Heart right ventricle (tissue), 16 donors: Measurements from ENCODE around the gene ANO2. TPM values are rescaled to one million over a fixed set of nuclear protein-coding genes. Genes with fewer than 3 reads are reported as not detected.
A peak's percentile ranks its signal among the peaks of the same experiment; 100 is the strongest.

Experiments
- ATAC-seq, 8 donors: fragments of 200-7000 bp; cut with Tn5 transposase; one replicate each; pipeline ENCODE4 v1.9.1; 2020; ENCODE audit warnings: mild to moderate bottlenecking in 8 of 8, moderate library complexity in 8 of 8, moderate number of reproducible peaks in 1 of 8
- DNase-seq, 2 donors: peaks; one replicate each; pipeline ENCODE4 v3.0.0-alpha.2; 2020
- H3K27ac ChIP-seq, 10 donors: fragments of 200-600 bp; sonication (generic) in 2 of 10; one replicate each; pipeline versions ENCODE4 v1.5.0 to v1.8.0; 2020 to 2022; ENCODE audit warnings: mild to moderate bottlenecking in 3 of 10
- H3K27me3 ChIP-seq, 7 donors: fragments of 200-600 bp; one replicate each; pipeline ENCODE4 v1.8.0; 2021 to 2022; ENCODE audit warnings: mild to moderate bottlenecking in 2 of 7
- H3K36me3 ChIP-seq, 9 donors: fragments of 200-600 bp; sonication (generic) in 1 of 9; one replicate each; pipeline versions ENCODE4 v1.5.0 to v1.8.0; 2020 to 2022; ENCODE audit warnings: mild to moderate bottlenecking in 2 of 9
- H3K4me1 ChIP-seq, 9 donors: fragments of 200-600 bp; sonication (generic) in 1 of 9; one replicate each; pipeline versions ENCODE4 v1.5.0 to v1.8.0; 2020 to 2022; ENCODE audit warnings: mild to moderate bottlenecking in 4 of 9
- H3K4me3 ChIP-seq, 10 donors: fragments of 200-600 bp; sonication (generic) in 2 of 10; one replicate each; pipeline versions ENCODE4 v1.5.0 to v1.8.0; 2020 to 2022; ENCODE audit warnings: mild to moderate bottlenecking in 7 of 10, moderate library complexity in 2 of 10
- H3K9me3 ChIP-seq, 11 donors: fragments of 200-600 bp in 10 of 11; sonication (generic) in 2 of 11; one replicate each; pipeline versions ENCODE4 v1.5.0 to v1.8.0; 2013 to 2022; ENCODE audit warnings: mild to moderate bottlenecking in 2 of 11, control low read depth in 1 of 11, moderate library complexity in 1 of 11
- CTCF ChIP-seq, 9 donors: fragments of 200-600 bp; sonication (generic) in 2 of 9; IDR thresholded peaks; one replicate each; pipeline versions ENCODE4 v1.5.0 to v1.8.0; 2021 to 2022; ENCODE audit warnings: antibody characterized with exemption in 9 of 9, mild to moderate bottlenecking in 5 of 9, moderate library complexity in 1 of 9
- WGBS, 2 donors: extraction: QIAGEN DNeasy Blood & Tissue Kit; methylation state at CpG; one replicate each; pipeline ENCODE4 v1.1.7; 2013; ENCODE audit warnings: inconsistent platforms in 1 of 2; 5-methylcytosine and 5-hydroxymethylcytosine counted together
- intact Hi-C, 10 donors: fragments of 100-400 bp; cut with DNase I; formaldehyde crosslinking; loops; one replicate each; pipeline versions ENCODE4 v1.11.1 to v1.14.2; 2022
- polyA plus RNA-seq, 2 donors: library from polyadenylated mRNA; stranded (reverse); fragments of 200-250 nt; gene quantifications; one replicate each; pipeline ENCODE4 v1.2.3, GENCODE V29; 2013
- total RNA-seq, 10 donors: library from RNA; stranded (reverse); fragmentation: NEBNext Ultra II Directional in 3 of 10; extraction: Animal tissue kit (Norgen Biotek cat#: 25700) in 3 of 10; gene quantifications; one replicate each; pipeline versions ENCODE4 v1.2.1 to v1.2.4, GENCODE V29; 2021 to 2023
- donor health status: Arrhythmogenic right ventricular cardiomyopathy.
- donor health status: ischemic (EF 13 %, LVEDD 7.1; RV severe dilation, severe dysfunction).
- donor health status: healthy with polysubstance abuse.
- donor health status: DM: no; HTN: yes; CAD: no.
- donor health status: DM: no; HTN: no; CAD: no.
- donor health status: ischemic (EF 25% LVEDD 6.9; RV normal size, moderate dysfunction).
- donor health status: ischemic (EF 25% LVEDD 5.7; RV mildly dilated, moderate dysfunction).
- donor health status: healthy.
- donor health status: DM: yes; HTN: yes; CAD: no.
- donor health status: Ischemic cardiomyopathy.
- donor health status: ischemic (EF 35%, LVEDD 5.7; RV mildly dilated, moderate dysfunction).
- donor health status: nonischemic (EF 11% LVEDD 7.7; RV severe dilation, severe dysfunction).
- donor health status: DM: yes; HTN: yes; CAD: no.
- donor health status: PGD.
- donor health status: ischemic (EF 29% LVEDD 5.4; RV normal size, mild dysfunction).
- donor health status: nonischemic (EF 23%, LVEDD 6.1; RV moderate dilation, normal function).

ANO2 gene
- total and polyA plus RNA-seq, 12 donors: 4.0 to 15.2 (median 12.0) TPM

DNA sequence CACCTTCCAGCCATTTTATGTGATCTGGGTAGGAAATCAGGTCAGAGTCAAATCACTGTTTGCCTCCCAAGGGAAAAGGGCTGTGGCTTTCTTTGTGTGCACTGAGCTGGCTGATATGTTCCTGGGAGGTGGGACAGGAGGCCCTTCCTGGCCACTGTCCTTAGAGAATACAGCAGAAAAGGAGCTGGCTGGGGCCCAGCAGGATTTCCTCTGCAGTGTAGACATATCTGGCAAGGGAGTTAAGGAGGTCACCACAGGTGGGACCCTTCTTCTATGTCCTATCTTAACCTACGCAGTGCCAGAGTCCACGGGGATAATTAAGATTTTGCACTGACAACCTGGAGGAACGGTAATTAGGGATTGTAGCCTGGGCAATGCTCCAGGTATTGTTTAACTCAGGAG, 367.8 kb downstream of the ANO2 start:
- H3K27ac ChIP-seq: peak overlapping the region in 5 of 10 donors; percentile 32 to 68 (median 43)
- H3K4me1 ChIP-seq: peaks cover 4 to 66% (median 42%) of the 10 kb centered on the region in 9 donors
- intact Hi-C loops: loop anchor here in 1 of 10 donors (5.0 kb wide), 1 partner anchor 50 kb away; no protein-coding TSS in a partner anchor
- H3K4me3 ChIP-seq: no peak overlapping the region
- ATAC-seq (peak; percentile 56 to 87 (median 84)), DNase-seq (peak; percentile 59 to 73)
- peaks cover 0 to 5% (median 0%) of the 10 kb centered on the region in 7 donors for H3K27me3 ChIP-seq
- H3K9me3 ChIP-seq: no peaks in the 10 kb centered on the region
- peaks cover 0 to 5% (median 0%) of the 10 kb centered on the region in 9 donors for H3K36me3 ChIP-seq
- 52 to 57% methylated on average over 3 of the region's 3 CpGs for WGBS, 2 donors
- TF ChIP-seq CTCF (IDR thresholded peaks at IDR 0.05): no peak

- TF ChIP-seq CTCF (IDR thresholded peaks at IDR 0.05): no peak
- peaks cover 0 to 6% (median 0%) of the 10 kb centered on the region in 7 donors for H3K27me3 ChIP-seq
- DNase-seq (no peak), ATAC-seq (no peak)
- H3K4me3 ChIP-seq: no peak overlapping the region
- H3K27ac ChIP-seq: peak overlapping the region in 1 of 10 donors; percentile 68
- H3K4me1 ChIP-seq: peaks cover 4 to 63% (median 37%) of the 10 kb centered on the region in 9 donors
- H3K9me3 ChIP-seq: no peaks in the 10 kb centered on the region
- H3K36me3 ChIP-seq: peaks cover 0 to 5% (median 0%) of the 10 kb centered on the region in 9 donors
- intact Hi-C loops: loop anchor here in 1 of 10 donors (5.0 kb wide), 1 partner anchor 51 kb away; no protein-coding TSS in a partner anchor
- WGBS, 2 donors: 81 to 88% methylated on average over 3 of the region's 3 CpGs
Measured at GRCh38 chr12:5575987-5576386, 369.1 kb downstream of the ANO2 start.

- Histone ChIP-seq H3K27ac (no peak overlapping the region), H3K36me3 (peaks cover 0 to 5% (median 0%) of the 10 kb centered on the region in 9 donors), H3K27me3 (peaks cover 0 to 9% (median 0%) of the 10 kb centered on the region in 7 donors), H3K4me3 (no peak overlapping the region), H3K9me3 (no peaks in the 10 kb centered on the region), H3K4me1 (peaks cover 4 to 62% (median 31%) of the 10 kb centered on the region in 9 donors)
- TF ChIP-seq CTCF (IDR thresholded peaks at IDR 0.05): no peak
- DNase-seq (no peak), ATAC-seq (no peak)
- 76 to 91% methylated on average over 5 of the region's 5 CpGs for WGBS, 2 donors
- intact Hi-C loops: loop anchor here in 1 of 10 donors (5.0 kb wide), 1 partner anchor 52 kb away; no protein-coding TSS in a partner anchor
Measured at GRCh38 chr12:5575232-5575631, 369.8 kb downstream of the ANO2 start.

- intact Hi-C loops: no loop called here
- H3K4me3 ChIP-seq: no peak overlapping the region
- 91 to 95% methylated on average over 5 of the region's 5 CpGs for WGBS, 2 donors
- H3K27ac ChIP-seq: no peak overlapping the region
- H3K36me3 ChIP-seq: peaks cover 0 to 10% (median 0%) of the 10 kb centered on the region in 9 donors
- ATAC-seq (no peak), DNase-seq (no peak)
- H3K27me3 ChIP-seq: peaks cover 0 to 19% (median 0%) of the 10 kb centered on the region in 7 donors
- H3K4me1 ChIP-seq: peaks cover 4 to 47% (median 23%) of the 10 kb centered on the region in 9 donors
- H3K9me3 ChIP-seq: no peaks in the 10 kb centered on the region
- TF ChIP-seq CTCF (IDR thresholded peaks at IDR 0.05): no peak
Measured at GRCh38 chr12:5573390-5573789, 371.7 kb downstream of the ANO2 start.
